HG03457 (cell line): ENCODE results near the gene NLE1.

Source experiments
- ATAC-seq: cut with Tn5 transposase; IDR thresholded peaks from one replicate; pipeline ENCODE4 v1.9.1; 2021; ENCODE audit warnings: moderate number of reproducible peaks; ENCODE audit not compliant: unreplicated experiment

Gene NLE1

DNA sequence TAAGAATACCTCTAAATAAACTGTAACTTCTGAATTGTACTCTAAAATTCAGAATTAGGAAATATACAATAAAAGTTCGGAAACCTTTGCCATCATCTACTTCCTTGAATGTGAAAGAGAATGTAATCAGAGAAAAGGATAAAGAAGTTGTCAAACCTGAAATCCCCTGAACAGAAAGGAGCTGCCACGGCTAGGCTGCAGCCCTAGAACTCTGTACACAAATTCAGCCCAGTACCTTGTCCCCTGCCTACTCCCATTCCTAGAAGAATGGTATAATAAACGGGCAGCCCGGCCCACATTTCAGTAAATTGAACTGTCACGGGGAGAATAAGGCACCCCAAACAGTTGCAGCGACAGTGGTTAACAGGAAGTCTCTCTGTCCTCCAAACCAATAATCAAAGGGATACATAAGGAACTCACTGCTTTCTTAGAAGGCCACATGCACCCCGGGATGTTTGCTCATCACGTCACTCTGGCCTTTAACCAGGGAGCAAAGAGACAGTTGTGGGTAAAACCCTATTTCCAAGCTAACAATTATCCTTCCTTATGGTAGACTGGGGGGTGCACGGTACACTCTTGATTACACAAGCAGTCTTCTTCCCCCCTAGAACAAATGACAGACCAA lies 54.3 kb downstream of the NLE1 start:
- ATAC-seq = no peak

DNA sequence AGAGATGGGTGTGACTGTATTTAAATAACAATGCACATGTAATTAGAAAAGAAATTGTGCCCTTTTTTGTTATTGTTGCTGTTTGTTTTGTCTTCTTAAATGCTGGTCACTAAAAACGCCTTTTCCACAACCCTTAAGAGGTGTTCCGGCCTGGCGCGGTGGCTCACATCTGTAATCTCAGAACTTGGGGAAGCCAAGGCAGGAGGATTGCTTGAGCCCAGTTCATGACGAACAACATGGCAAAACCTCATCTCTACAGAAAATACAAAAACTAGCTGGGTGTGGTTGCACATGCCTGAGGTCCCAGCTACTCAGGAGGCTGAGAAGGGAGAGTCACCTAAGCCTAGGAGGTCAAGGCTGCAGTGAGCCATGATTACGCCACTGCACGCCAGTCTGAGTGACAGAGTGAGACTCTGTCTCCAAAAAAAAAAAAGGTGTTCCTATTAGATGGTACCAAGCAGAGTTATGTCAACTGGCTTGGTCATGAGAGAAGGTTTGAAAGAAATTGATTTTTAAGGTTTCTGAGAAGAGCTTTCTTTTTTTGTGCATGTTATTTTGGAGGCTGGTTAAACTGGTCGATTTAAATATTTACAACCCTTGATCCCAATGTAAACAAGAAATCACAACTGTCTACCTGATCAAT lies 55.1 kb downstream of the NLE1 start:
- ATAC-seq = no peak

DNA sequence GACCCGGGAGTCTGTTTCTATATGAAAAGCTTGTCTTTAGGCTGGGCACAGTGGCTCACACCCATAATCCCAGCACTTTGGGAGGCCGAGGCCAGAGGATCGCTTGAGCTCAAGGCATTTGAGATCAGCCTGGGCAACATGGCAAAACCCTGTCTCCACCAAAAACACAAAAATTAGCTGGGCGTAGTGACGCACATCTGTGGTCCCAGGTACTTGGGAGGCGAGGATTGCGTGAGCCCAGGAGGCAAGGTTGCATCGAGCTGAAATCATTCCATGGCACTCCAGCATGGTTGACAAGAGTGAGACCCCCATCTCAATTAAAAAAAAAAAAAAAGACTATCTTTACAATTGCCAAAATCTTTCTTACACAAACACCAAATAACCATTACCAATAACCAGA lies 55.9 kb downstream of the NLE1 start:
- ATAC-seq = no peak

DNA sequence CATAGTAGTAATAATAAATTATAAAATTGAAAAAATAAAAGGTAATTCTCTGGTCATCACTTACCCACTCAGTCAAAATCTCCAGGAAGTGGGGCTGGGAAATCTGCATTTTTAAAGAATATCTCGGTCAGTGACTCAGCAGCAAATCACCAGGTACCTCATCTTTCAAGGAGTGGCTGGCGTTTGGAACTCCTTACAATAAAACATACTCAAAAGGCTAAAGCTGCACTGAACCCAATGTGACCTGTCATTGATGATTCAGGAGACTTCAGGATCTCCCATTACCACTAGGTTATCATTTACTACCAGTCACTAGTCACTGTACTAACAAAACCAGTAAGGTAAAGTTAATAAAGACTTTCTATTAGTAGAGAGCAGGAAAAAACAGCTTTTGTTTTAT lies 57.1 kb downstream of the NLE1 start:
- no peak for ATAC-seq

DNA sequence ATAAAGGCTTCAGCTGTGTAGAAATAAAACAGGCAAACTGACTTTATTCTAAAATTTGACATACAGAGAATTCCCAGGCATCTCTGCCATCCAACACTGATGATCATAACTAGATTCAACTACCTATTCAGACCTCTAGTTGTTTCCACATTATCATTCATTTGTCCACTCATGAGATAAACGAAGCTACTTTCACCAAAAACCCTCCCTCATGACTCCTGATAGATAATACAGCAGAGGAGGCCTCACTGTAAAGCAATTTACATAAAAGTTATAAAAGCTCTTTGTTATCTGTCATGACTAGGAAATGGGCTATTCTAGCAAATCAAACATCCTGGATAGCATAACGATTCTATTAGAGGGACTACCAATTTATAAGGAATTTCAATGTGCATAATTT lies 59.0 kb downstream of the NLE1 start:
- ATAC-seq = no peak

DNA sequence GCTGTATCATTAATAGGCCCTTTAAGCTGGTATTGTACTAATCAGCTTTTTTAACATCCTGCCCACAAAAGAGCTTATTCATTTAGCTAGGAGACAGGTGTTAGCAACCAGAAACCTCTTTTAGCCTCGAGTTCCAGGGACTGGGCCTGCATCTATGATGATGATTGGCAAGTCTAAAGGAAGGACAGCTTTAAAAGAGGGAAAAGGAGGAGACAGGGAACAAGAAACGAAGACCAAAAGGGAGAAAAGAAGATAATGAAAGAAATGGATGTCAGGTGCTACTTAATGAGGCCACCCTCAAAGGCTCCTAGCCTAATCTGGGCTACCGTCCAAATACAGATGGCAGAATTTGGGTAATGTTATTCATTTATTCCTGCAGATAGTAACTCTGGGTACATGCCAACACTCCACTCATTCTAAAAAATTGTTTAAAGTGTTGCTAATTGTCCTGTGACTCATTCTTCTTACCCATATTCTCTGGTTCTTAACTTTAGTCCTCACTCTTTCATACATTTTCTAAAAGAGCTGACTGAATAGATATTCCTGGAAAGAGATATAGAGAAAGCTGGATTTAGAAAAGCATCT lies 59.9 kb downstream of the NLE1 start:
- no peak for ATAC-seq

DNA sequence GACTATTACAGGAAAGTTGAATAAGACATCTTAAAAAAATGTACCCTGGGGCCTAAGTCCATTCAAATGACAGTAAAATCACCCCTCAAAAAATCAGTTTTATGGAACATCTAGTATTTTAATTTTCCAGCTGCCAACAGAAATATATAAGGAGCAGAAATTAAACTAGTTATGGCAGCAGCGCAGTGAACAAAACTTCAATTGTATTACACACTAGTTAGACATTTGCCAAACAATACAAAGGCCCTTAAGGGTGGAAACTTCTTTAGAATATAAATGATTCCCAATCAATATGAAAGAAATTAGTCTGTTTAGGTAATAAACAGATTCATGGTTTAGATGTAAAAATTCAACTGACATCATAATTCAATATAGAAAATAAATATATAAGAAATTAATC lies 60.5 kb downstream of the NLE1 start:
- ATAC-seq = no peak

DNA sequence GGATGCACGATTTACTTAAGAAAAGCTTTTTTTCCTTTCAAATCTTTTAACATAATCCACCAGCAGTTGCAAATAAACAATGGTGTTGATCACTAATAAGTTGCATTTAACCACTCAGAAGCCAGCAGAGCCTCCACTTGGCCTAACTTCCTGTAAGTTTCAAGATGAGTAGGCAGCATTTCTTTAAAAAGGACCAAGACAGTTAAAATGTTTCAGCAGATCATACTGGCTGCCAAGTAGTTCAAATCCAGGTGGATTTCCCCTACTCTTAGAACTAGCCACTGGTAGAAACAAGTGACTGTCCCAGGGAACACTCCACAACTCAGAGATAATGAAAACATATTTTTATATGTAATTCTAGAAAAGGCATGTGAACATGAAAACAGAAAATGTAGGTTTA lies 61.6 kb downstream of the NLE1 start:
- ATAC-seq = no peak

DNA sequence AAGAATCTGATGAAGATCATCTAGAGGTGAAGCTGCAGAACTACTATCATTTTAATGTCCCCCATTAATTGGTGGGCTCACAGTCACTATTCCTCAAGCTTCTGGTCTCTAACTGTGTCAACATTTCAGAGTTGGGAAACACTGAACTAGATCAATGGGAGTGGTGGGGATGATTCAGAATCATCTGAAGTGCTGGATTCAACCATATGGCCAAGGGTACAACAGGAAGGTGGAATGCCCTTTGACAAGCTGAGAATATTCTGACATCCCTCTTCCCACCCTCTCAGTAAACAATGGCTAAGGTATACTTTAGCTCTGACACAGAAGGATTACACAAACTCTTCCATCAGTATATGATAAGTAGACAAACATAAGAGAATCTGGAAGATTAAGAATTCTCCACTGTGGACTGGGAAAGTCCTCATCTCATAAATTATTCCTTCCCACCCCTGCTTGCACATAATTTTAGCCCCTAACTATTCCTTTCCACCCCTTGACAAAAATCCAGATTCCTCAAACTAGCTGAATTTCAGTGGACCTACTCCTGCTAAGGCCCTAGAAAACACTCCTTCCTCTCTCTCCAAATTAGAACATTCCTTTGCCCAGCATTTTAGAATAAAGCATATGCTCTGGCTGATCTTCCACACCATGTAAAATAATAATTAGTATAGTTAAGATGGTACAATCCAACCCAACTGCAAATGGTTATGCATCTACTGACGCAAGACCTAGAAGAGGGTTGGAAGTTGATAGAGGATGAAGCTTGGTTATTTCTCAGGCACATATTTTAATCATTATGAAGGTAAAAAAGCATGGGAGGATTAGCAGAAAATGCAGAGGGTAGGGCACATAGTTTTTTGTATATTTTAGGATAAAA lies 62.3 kb downstream of the NLE1 start:
- no peak for ATAC-seq
